GM04504 (cell line): ENCODE measurements around the gene VAV2.

Experiments used
- DNase-seq: peaks from one replicate; pipeline ENCODE4 v3.0.0-alpha.2; 2012; ENCODE audit warnings: low read depth

Gene VAV2

DNA sequence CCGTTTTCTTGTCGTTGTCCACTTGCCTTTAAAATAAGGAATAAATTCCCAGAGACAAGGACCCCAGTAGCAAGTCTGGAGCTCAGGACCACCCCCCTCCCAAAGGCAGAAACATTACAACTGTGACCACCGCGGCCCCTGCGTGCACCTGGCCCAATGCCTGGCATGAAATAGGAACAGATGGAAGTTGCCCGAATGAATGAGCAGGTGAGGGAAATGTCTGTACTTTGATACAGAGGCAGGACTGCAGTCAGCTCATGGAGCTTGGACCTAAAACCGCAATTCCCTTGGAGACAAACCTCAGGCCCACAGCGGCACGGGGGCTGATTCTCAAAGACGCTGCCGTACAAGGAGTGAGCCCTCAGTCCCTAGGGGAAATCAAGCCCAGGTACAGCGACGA lies 198.7 kb downstream of the VAV2 start:
- no peak for DNase-seq

DNA sequence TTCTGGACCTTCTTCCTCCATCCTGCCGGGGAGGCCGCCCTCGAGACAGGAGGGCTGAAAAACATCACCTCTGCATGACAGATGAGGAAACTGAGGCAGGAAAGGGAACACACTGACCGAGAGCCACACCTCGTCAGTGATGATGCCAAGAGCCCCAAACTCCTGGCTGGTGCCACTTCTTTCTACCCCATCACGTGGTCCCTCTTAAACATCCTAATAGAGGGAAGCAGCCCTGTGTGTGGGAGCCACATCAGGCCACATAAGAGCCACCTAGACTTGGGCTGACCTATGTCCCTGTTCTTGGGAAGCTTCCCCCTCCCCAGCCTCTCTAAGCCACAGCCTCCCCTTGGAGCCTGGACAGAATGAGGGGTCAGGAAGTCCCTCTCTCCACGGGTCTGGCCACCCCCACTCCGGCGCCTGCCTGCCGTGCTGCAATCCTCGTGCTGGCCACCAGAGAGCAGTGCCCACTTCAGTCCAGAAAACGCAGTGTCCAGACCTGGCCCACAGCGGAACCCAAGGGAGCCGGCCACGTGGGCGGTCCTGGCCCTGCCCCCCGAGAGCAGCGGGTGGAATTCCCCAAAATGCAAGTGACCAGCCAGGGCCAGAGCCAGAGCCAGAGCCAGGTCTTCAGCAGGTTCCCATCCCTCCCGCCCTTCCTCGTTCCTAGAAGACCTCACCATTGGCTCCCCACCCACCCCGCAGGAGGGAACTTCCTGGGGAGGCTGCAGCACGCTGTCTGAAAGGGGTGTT lies 199.2 kb downstream of the VAV2 start:
- peak; percentile 32 for DNase-seq

DNA sequence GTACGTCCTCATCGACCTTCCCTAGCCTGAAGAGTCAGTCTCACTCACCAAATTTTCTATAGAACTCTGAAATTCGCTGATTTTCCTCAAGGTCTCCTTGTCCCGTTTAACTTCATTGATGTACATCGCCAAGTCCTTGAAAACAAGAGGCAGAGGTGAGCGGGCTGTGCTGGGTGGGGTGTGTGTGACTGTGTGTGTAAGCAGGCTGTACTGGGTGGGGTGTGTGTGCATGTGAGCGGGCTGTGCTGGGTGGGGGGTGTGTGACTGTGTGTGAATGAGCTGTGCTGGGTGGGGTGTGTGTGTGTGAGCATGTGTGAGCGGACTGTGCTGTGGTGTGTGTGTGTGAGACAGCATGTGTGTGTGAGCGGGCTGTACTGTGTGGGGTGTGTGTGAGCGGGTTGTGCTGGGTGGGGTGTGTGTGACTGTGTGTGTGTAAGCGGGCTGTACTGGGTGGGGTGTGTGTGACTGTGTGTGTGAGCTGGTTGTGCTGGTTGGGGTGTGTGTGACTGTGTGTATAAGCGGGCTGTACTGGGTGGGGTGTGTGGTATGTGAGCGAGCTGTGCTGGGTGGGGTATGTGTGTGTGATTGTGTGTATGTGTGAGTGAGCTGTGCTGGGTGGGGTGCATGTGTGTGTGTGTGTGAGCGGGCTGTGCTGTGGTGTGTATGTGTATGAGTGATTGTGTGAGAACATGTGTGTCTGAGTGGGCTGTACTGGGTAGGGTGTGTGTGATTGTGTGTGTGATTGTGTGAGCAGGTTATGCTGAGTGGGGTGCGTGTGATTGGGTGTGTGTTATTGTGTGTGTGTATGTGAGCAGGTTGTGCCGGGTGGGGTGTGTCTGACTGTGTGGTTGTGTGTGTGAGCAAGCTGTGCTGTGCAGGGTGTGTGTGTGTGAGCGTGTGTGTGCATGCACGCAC lies 200.1 kb downstream of the VAV2 start:
- no peak for DNase-seq

DNA sequence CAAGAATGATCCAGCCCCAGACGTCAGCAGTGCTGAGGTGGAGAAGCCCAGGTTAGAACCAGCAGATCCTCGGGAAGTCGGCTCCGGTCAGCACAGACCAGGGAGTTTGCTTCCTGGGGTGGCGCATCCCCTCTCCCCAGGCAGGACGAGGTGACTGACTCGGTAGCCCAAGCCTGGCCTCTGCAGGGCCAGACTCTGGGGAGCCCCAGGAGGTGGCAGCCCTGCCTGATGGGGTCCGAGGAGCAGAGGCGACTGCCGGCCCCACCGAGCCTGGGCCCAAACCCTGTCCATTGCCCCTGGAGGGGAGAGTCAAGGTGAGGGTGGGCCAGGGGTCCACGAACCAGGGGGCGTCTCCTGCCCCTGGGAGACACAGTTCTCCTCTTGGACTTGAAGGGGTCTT lies 201.1 kb downstream of the VAV2 start:
- DNase-seq, result no peak

DNA sequence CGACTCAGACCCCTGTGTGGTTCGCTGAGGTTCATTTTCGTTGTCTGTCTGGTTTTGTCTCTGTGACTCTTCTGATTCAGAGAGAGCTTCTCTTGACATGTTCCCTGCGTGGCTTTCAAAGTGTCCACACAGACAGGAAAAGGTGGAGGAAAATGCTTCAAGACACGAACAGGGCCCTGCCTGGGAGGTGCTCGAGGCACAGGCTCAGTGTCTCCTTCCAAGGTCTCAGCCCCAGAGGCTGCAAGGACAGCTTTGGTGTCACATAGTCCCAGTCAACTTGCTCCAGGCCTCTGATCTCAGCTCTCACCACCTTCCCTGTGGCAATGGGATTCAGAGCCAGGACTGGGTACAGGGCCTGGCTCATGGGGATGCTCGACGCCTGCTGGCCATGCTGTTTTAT lies 202.3 kb downstream of the VAV2 start:
- DNase-seq, result no peak

DNA sequence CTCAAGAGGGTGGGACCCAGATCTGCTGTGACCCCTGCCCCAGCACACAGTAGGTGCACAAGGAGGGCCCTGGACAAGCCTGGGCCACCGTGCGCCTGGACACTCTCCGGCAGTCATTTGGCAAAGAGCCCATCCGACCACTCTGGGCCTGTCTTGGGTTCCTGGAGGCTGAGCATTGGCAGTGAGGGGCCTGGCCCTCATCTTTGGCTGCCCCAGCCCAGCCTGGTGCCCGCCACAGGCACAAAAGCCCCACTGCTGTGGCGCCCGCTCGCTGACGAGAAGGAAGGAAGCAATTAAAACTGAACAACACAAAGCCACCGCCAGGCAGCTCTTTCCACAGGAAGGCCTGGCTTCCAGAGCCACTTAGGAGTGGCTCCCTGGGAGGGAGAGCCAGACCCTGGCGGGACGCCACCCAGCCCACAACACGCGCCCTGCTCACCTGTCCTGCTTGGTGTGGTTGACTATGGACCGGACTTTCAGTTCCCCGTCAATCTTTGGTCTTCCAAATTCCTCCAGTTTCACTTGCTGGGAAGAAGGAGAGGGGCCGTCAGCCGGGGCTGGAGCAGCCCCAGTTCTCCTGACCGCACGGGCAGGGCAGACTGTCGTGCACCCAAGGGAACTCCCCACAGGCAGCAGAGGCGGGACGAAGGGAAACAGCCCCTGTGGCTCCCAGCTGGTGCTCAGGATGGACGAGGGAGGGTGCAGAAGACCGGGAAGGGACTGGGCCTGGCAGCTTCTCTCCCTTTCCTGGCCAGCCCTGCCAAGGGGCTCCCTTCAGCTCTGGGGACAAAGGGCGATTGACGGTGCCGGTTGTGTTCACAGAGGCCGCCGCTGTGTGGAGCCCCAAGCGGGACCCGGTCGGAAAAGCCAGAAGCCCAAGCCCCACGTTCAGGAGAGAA lies 203.1 kb downstream of the VAV2 start:
- DNase-seq, result no peak

DNA sequence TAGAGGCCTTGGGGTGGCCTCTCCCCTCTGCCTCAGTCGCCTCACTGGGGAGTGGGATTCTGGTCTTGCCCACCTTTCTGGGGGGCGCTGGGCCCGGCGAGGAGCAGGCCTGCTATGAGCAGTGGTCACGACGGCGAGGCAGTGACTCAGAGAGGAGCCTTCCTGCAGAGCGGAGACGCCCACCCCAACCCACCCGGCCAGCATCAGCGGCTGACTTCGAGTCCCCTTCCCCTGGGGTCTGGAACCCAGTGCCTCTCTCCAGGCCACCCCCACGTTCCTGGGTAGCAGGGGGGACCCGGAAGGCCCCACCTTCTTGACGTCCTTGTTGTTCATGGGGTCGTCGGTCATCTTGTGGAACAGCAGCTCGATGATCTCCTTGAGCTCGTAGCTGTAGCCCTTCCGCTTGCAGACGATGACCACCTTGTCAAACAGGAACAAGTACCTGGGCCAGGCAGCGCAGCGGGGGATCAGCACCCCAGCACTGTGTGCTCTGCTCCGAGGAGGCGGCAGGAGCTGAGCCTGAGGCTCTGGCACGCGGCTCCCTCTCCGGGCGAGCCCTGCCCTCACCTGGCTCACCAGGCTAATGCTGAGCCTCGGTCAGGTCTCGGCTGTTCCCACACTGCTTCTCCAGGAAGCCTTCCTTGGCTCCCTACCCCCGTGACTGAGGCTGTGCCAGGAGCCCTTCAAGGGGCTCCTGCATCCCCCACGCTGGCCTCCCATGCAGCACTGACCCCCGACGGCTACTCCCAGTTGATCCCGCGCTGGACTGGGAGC lies 203.9 kb downstream of the VAV2 start:
- no peak for DNase-seq

DNA sequence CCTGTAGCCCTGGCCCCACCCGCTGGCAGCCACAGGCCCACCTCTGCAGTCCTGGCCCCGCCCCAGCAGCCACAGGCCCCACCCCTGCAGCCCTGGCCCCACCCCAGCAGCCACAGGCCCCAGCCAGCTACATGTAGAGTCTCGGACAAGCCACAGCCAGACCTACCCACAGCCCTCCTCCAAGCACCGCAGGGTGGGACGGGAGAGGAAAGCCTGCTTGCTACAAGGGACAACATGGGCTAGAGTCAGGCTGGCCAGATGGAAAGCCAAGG lies 204.4 kb downstream of the VAV2 start:
- no peak for DNase-seq

DNA sequence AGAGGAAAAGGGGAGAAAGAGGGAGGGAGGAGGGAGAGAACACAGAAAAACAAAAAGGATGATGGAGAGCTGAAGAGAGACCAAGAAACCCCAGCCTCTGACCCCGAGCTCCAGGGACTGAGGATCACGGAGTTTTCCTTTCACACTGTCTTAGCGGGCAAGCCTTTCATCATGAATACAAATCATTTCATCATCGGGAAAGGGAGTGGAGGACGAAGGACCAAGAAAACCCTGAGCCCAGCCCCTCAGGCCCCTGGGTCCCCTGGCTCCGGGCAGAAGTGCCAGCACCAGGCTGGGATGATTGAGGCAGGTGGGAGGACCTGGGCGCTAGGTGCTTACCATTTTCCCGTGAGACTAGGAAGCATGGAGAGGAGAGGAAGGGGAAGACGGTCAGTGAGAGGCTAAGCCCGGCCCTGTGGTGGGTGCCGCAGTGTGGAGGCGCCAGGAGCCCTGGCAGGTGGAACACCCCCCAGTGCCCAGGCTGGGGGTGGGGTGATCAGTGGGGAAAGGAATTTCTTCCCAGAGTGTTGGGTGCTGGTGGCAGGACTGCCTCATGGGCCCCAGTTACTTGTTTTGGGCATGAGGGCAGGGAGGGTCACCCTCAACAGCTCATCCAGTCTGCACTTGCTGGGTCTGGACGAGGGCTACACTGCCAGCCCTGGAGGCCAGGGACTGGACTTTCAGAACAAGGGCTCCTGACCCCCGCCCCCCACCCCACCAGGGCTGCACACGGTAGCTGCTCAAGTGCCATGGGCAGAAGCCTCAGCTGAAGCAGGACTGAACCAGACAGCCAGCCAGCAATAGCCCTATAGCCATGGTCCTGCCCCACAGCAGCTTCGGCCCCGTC lies 205.0 kb downstream of the VAV2 start:
- no peak for DNase-seq

DNA sequence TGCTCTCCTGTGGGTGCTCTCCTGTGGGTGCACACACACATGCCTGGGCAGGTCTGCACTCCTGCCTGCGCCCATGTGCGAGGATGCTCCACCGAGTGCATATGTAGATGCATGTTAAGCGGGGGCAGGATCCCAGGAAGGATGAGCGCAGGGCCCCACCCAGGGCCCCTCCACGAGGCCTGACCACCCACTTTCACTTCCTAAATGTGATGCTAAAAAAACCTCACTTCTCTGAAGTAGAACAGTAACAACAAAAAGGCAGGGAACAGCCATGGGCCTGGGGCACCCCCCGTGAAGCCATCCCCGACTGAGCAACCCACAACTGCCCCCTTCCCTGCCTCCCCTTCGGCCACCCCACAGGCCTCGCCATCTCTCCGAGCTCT lies 205.8 kb downstream of the VAV2 start:
- DNase-seq, result no peak

DNA sequence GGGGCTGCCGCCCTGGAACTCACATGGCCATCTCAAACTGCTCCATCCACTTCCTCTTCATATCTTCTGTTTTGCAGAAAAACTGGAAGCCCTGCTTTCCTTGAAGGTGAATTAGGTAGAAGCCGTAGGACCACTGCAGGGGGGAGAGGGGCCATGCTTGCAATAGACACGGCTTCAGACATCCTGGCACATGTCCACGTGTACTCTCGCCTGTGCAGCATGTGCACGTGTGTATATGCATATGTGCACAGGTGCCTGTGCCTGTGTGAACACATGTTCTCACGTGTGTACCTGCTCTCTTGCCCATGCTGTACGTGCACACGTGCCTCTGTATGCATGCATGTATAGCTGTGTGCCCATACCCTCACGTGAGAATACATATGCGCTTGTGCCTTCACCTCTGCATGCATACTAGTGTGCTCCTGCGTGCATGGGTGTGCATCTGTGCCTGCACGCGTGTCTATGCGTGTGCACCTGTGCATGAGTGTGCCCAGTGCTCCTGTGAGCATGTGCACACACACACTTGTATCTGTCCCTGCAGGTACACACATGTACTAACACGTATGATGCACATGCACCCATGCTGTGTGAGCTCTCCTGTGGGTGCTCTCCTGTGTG lies 206.3 kb downstream of the VAV2 start:
- DNase-seq, result no peak

DNA sequence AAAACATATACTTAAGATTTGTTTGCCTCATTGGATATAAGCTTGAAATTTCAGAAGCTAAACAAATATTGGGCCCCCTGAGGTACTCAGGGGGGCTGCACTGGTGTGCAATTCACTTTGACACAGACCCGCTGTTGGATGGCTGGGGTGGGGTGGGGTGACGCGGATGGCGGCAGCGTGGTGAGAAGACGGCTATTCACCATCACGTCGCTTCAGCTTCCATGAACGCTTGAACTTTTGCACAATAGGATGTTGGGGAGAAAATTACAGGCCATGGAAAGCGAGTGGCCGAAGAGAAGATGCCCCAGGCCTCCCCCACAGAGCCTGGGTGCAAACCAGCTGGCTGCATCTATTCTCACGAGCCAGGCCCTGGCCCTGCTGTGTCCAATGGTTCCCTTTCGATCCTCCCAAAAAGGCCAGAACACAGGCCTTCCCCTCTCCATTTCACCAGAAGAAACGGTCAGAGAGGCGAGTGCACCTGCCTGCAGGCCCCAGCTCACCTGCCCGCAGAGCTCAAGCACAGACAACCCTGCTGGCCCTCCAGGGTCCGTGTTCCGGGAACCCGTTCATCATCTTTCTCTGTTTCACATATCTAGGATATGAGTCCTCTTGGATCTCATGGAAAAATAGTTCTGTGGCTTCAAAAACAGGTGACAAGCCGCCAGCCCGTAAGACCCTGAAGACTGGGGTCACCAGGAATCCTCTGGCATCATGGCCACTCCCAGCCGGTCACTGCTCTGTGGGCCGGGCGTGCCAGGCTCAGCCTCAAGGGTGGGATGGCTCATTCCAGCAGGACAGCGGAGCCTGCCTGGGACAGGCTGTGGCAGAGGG lies 207.2 kb downstream of the VAV2 start:
- no peak for DNase-seq

DNA sequence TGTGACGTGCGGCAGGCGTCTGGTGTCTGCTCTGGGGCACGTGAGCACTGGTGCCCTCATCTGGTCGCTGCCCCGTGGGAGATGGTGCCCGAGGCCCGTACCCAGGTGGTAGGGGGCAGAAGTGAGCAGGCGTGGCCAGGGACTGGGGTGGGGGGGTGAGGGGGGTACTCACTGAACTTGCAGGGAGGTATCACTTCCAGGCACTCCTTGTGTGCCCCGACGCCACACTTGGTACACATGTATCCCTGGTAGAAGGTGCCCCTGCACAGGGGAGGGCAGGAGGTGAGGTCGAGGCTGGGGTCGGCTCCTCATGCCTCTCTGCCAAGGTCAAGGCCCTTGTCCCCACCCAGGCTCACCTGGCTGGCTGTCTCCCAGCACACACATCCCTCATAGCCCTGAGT lies 208.8 kb downstream of the VAV2 start:
- DNase-seq, result no peak

DNA sequence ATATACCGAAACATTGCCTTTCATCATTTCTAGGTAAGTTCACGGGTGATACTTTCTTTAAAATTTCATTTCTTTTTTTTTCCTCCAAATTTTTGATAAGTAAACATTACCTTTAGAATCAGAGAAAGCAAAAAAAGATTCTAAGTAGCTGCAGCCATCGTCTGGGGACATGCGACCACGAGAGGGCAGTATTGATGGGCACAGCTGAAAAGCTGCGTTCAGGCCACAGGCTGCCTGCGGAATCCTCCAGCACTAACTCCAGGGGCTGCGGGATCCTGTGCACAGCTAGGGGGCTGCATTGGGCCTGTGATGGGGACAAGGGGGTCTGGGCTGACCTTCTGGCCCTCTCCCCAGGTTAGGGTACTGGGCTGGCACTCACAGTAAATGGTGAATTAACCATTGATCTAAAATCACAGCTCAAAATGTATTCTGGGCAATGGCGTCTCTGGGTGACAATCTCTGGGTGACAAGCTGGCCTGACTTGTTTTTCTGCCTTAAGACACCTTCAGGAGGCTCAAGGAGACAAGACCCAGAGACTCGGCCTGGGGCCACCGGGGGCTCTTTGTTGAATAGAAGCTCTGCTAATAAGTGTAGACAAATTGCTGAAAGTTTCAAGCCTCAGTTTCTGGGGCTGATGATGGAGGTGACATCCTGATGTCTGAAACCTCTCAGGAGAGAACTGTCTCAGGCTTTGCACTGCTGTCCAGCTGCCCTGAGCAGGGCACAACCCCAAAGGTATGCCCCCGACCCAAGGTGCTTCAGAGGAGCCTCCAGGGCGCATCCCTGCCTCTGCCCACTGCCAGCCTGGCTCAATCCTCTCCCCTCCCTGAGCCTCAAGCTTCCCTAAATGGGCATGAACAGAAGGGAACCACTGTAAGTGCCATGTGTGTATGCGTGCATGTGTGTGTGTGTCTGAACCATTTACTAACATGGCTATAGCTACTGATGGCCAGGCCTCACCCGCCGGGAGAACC lies 209.7 kb downstream of the VAV2 start:
- DNase-seq, result peak; percentile 27

DNA sequence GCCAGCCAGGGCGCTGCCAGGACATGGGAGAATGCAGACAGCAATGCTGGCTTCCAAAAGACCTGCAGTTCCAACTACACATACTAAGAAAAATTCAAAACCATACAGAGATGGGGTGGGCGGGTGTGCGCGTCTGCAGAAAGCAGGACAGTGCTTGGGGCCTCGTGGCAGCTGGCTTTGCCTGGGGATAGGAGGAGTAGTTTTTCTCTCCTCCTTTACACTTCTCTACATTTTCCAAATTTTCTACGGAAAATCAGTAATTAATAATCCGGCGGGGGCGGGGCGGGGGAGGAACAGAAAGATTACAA lies 210.3 kb downstream of the VAV2 start:
- DNase-seq, result no peak

DNA sequence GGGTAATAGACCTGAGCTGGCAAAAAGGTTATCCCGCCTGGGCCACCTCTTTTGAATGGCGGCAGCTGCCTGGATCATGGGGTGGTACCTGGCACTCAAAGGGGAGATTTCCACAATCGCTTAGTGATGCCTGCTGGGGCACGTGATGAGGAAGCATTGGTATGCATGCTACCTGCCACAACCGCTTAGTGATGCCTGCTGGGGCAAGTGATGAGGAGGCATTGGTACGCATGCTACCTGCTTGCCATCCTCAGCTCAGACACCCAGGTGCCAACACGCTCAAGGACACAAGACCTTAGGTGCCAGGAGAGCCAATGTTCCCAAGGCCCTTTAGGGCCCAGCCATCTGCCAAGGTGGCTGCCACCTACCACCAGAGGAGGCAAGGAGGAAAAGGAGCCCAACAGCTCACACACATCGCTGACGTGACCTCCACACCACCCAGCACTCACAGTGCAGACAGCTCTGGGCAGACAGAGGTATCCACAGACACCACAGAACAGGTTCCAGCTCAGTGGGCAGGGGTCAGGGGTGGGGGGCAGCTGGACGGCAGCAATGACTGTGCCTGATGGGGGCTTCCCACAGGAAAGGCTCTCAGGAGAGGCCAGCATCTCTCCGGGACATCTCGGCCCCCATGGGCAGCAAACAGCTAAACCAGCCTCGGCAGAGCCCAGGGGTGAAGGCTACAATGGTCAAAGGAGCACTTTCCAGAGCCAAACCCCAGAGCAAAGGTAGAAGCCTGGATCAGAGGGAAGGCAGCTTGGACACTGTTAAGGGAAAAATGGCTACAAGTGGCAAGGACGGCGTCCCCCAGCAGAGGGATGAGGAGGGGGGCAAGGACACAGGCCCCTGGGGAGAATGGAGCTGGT lies 210.9 kb downstream of the VAV2 start:
- DNase-seq, result no peak

DNA sequence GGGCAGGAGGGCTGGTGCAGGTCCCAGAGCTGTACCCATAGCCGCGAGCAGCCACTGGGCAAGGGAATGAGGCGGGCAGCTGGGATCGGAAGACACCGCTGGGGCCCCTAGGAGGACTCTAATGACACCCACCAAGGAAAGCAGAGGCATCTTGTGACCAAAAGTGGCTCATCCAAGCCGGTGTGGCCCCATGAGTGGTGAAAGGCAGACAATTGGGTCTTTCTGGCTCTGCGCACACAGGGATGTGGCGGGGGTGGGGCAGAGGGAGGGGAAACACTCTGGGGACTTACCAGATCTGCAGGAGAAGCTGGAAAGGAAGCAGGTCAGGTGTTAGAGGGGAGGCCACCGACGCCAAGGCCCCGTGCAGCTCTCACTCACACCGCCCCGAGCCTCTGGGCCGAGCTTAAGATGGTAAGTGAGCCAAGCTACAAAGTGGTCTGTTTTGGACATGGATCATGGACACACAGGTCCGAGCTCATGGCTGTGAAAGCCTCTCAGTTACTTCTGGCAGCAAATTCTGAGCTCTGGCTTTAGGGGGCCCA lies 211.6 kb downstream of the VAV2 start:
- no peak for DNase-seq
